AG10803 (cell line): ENCODE data around the gene SIMC1.
A peak's percentile ranks its signal among the peaks of the same experiment; 100 is the strongest.

Source experiments
- DNase-seq: peaks from one replicate; pipeline ENCODE4 v3.0.0; 2010; ENCODE audit warnings: low read depth
- H3K4me3 ChIP-seq: 2 replicates; pipeline ENCODE4 v1.5.1; 2011; ENCODE audit warnings: mild to moderate bottlenecking, low read length, control low read depth
- CTCF ChIP-seq: conservative IDR thresholded peaks from 2 replicates; pipeline ENCODE4 v1.5.1; 2011; ENCODE audit warnings: mild to moderate bottlenecking, low read length, control low read depth, inconsistent platforms

SIMC1 gene

DNA sequence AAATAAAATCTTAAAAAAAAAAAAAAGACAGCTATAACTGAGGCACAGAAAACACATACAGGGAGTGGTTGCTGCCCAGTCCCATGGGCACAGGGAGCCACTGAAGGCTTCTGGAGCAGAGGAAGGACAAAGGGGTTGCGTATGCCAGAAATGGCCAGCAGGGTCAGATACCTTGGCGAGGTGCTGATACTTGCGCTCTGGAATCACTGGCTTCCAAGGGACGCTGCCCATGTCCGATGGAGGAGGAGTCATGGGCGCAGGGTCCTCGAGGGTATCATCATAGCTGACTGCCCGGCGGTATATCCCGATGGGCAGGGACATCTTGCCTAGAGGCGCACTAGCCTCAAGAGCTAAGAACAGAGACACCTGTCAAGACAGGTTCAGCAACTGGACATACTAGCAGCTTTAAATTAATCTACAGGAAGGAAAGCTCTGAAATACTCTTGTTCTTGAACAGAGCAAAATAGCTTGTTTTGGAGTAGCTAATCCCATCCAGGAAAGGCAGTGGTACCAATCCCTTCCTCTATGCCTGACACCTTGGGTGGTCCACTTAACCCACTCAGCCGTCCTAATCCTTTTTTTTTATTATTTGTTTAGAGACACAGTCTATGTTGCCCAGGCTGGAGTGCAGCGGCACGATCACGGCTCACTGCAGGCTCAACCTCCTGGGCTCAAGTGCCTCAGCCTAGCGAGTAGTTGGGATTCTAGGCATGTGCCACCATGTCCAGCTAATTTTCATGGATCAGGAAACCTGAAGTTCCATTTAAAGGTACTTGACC, 117.4 kb downstream of the SIMC1 start:
- H3K4me3 ChIP-seq, result no peak overlapping the region
- DNase-seq, result no peak
- no peak for TF ChIP-seq CTCF

- TF ChIP-seq CTCF, result no peak
- H3K4me3 ChIP-seq, result no peak overlapping the region
- no peak for DNase-seq
Measured at GRCh38 chr5:176356179-176356566, 117.9 kb downstream of the SIMC1 start.

- DNase-seq, result peak; percentile 25
- H3K4me3 ChIP-seq, result peak overlapping the region; percentile 15; the same call in 1 of the 2 replicates
- no peak for TF ChIP-seq CTCF
Measured at GRCh38 chr5:176359658-176360057, 121.4 kb downstream of the SIMC1 start.

DNA sequence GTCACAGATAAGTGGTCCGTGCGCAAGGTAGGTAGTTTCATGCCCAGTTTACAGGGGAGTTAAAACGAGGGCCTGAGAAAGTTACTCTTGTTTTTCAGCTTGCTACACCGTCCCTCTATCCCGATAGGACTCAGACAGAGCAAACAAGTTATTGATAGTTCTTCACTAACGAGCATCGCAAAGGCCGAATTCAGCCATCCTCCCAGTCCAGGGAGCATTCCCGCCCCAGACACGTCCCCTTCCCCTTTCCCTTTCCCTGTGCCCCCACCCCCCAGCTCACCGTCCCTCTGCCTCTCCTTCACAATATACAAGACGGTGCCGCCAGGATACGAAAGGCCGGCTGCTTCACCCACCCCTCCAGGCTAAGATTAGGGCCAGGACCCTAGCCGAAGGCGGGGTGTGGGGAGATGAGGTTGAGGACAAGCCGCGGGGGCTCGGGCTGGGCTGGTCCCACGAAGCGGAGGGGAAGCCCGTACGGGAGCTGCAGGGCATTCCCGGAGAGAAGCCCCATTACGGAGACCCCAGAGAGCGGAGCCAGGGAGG, 122.7 kb downstream of the SIMC1 start:
- TF ChIP-seq CTCF, result no peak
- H3K4me3 ChIP-seq, result peak overlapping the region; percentile 96
- peak; percentile 5 for DNase-seq

GRCh38 chr5:176361437-176362232, 123.4 kb downstream of the SIMC1 start, which contains the start of gene KIAA1191:
Gene KIAA1191 (minus strand): TSS chr5:176361764. CDS start chr5:176359508, 2,256 bp downstream.
- H3K4me3 ChIP-seq, result peak within 1 kb of the TSS; percentile 96
- DNase-seq, result peak; percentile 89
- peak; percentile 29 for TF ChIP-seq CTCF

DNA sequence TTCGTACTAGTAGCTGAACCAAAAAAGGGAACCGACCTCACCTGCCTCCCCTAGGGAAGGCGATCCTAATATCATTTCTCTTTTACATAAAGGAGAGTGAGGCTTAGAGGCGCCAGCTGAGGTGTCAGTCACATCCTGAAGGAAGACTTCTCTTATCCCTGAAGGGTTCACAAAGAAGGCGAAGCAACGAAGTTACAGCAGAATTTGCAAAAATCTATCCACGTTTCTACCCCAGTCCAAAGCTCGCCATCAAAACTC, 123.9 kb downstream of the SIMC1 start:
- no peak for DNase-seq
- no peak for TF ChIP-seq CTCF
- peak overlapping the region; percentile 96 for H3K4me3 ChIP-seq
